Stomach (tissue), 9 donors: Measurements from ENCODE around the gene PYHIN1. TPM values are rescaled to one million over a fixed set of nuclear protein-coding genes. Genes with fewer than 3 reads are reported as not detected.

Experiments used
- DNase-seq, 2 donors: peaks; one replicate each; pipeline versions ENCODE4 v3.0.0 to v3.0.0-alpha.2; 2013 to 2019
- H3K27ac ChIP-seq, 5 donors: fragments of 200-600 bp in 4 of 5; sonication (generic) in 4 of 5; one replicate each; pipeline ENCODE4 v1.5.1; 2013 to 2019; ENCODE audit warnings: mild to moderate bottlenecking in 1 of 5, moderate library complexity in 1 of 5
- H3K27me3 ChIP-seq, 3 donors: fragments of 200-600 bp; sonication (generic); one replicate each; pipeline ENCODE4 v1.5.1; 2017 to 2019; ENCODE audit warnings: mixed run types in 1 of 3
- H3K36me3 ChIP-seq, 4 donors: fragments of 200-600 bp; sonication (generic); 1 replicate in 3 of 4; 2 replicates in 1 of 4; pipeline ENCODE4 v1.5.1; 2016 to 2019
- H3K4me1 ChIP-seq, 4 donors: fragments of 200-600 bp; sonication (generic); one replicate each; pipeline ENCODE4 v1.5.1; 2016 to 2019
- H3K4me3 ChIP-seq, 4 donors: fragments of 200-600 bp; sonication (generic) in 3 of 4; one replicate each; pipeline ENCODE4 v1.5.1; 2016 to 2019; ENCODE audit warnings: mild to moderate bottlenecking in 1 of 4
- H3K9me3 ChIP-seq, 4 donors: fragments of 200-600 bp; sonication (generic); one replicate each; pipeline ENCODE4 v1.5.1; 2016 to 2019
- CTCF ChIP-seq, 7 experiments: fragments of 450-650 bp in 4 of 7; fragments of 200-600 bp in 3 of 7; sonication (generic) in 3 of 7; IDR thresholded peaks; one replicate each; pipeline ENCODE4 v1.5.1; 2016 to 2019; ENCODE audit warnings: antibody characterized with exemption in 7 of 7, control low read depth in 2 of 7, mild to moderate bottlenecking in 1 of 7
- EP300 ChIP-seq: sonication (generic); formaldehyde crosslinking; IDR thresholded peaks from one replicate; pipeline ENCODE4 v1.6.1; 2017; ENCODE audit warnings: antibody characterized with exemption
- POLR2A ChIP-seq, 4 donors: fragments of 450-650 bp; IDR thresholded peaks; one replicate each; pipeline ENCODE4 v1.6.1; 2016; ENCODE audit warnings: antibody characterized with exemption in 4 of 4, control low read depth in 2 of 4, mild to moderate bottlenecking in 1 of 4, moderate library complexity in 1 of 4
- POLR2AphosphoS5 ChIP-seq, 3 donors: sonication (generic); formaldehyde crosslinking; IDR thresholded peaks; one replicate each; pipeline ENCODE4 v1.6.1; 2016; ENCODE audit warnings: antibody characterized with exemption in 3 of 3
- WGBS, 5 donors: extraction: QIAGEN DNeasy Blood & Tissue Kit in 3 of 5; methylation state at CpG; one replicate each; pipeline versions ENCODE4 v1.1.5 to v1.1.7; 2013 to 2018; 5-methylcytosine and 5-hydroxymethylcytosine counted together
- intact Hi-C: fragments of 100-400 bp; cut with DNase I; formaldehyde crosslinking; loops from one replicate; pipeline ENCODE4 v1.15.1; 2023; ENCODE audit warnings: low total_unique reads
- polyA plus RNA-seq, 3 donors: library from polyadenylated mRNA; stranded (reverse); fragments of 200-250 nt; gene quantifications; one replicate each; pipeline ENCODE4 v1.2.3, GENCODE V29; 2013
- total RNA-seq, 5 donors: library from RNA; depleted of rRNA; stranded (reverse); fragments of >200 nt; gene quantifications; one replicate each; pipeline versions ENCODE4 v1.1.0 to v1.2.3, GENCODE V29; 2014 to 2016
- donor health status: healthy with polysubstance abuse.
- donor health status: Bipolar disorder and iron deficiency.
- donor health status: healthy.

Gene PYHIN1
- total and polyA plus RNA-seq, 8 donors = 0.25 to 79.9 (median 2.3) TPM; not detected in 1

- Histone ChIP-seq H3K27me3 (no peaks in the 10 kb centered on the region), H3K36me3 (no peaks in the 10 kb centered on the region), H3K4me3 (no peak overlapping the region), H3K9me3 (no peaks in the 10 kb centered on the region), H3K27ac (no peak overlapping the region), H3K4me1 (no peaks in the 10 kb centered on the region)
- intact Hi-C loops = no loop called here
- TF ChIP-seq POLR2A (IDR thresholded peaks at IDR 0.05) = no peak
- TF ChIP-seq EP300 = no peak
- no peak for TF ChIP-seq CTCF (IDR thresholded peaks at IDR 0.05)
- TF ChIP-seq POLR2AphosphoS5 (IDR thresholded peaks at IDR 0.05) = no peak
- WGBS, 5 donors = 49 to 63% (median 55%) methylated on average over 1 of the region's 1 CpG
- no peak for DNase-seq
These were observed 11.7 kb downstream of the PYHIN1 start for GRCh38 chr1:158943059-158943458.

- Histone ChIP-seq H3K27me3 (no peaks in the 10 kb centered on the region), H3K36me3 (no peaks in the 10 kb centered on the region), H3K4me3 (no peak overlapping the region), H3K27ac (no peak overlapping the region), H3K4me1 (no peaks in the 10 kb centered on the region), H3K9me3 (no peaks in the 10 kb centered on the region)
- DNase-seq = no peak
- 57 to 66% (median 62%) methylated on average over 2 of the region's 2 CpGs for WGBS, 5 donors
- intact Hi-C loops = no loop called here
- no peak for TF ChIP-seq CTCF (IDR thresholded peaks at IDR 0.05)
These were observed 13.7 kb downstream of the PYHIN1 start for GRCh38 chr1:158945061-158945460.

- no peak overlapping the region for H3K27ac ChIP-seq
- intact Hi-C loops = no loop called here
- TF ChIP-seq CTCF (IDR thresholded peaks at IDR 0.05) = no peak
- TF ChIP-seq POLR2AphosphoS5 (IDR thresholded peaks at IDR 0.05) = no peak
- TF ChIP-seq POLR2A (IDR thresholded peaks at IDR 0.05) = no peak
- H3K36me3 ChIP-seq = no peaks in the 10 kb centered on the region
- H3K4me1 ChIP-seq = no peaks in the 10 kb centered on the region
- no peaks in the 10 kb centered on the region for H3K27me3 ChIP-seq
- peaks cover 0 to under 1% (median 0%) of the 10 kb centered on the region in 4 donors for H3K9me3 ChIP-seq
- no peak overlapping the region for H3K4me3 ChIP-seq
- DNase-seq = no peak
These were observed 15.4 kb downstream of the PYHIN1 start for GRCh38 chr1:158946785-158947184.

- H3K9me3 ChIP-seq = peaks cover 0 to 12% (median 6%) of the 10 kb centered on the region in 4 donors
- H3K4me1 ChIP-seq = no peaks in the 10 kb centered on the region
- intact Hi-C loops = no loop called here
- no peaks in the 10 kb centered on the region for H3K36me3 ChIP-seq
- no peaks in the 10 kb centered on the region for H3K27me3 ChIP-seq
- no peak overlapping the region for H3K4me3 ChIP-seq
- peak in 1 of 2 donors; percentile 12 for DNase-seq
- no peak overlapping the region for H3K27ac ChIP-seq
- WGBS, 5 donors = 79 to 89% (median 82%) methylated on average over 13 to 15 of the region's 15 CpGs
- TF ChIP-seq CTCF (IDR thresholded peaks at IDR 0.05) = no peak
- no peak for TF ChIP-seq EP300
- no peak for TF ChIP-seq POLR2A (IDR thresholded peaks at IDR 0.05)
- no peak for TF ChIP-seq POLR2AphosphoS5 (IDR thresholded peaks at IDR 0.05)
These were observed 20.6 kb downstream of the PYHIN1 start for GRCh38 chr1:158951956-158952355.
